ENCODE results near the gene CD200R1. TPM values are rescaled to one million over a fixed set of nuclear protein-coding genes. Genes with fewer than 3 reads are reported as not detected.

Gene CD200R1
- total and polyA plus RNA-seq, 2 of the 4 experiments (the other 2 are of a cell fraction), result under 0.01 to 0.05 TPM

- intact Hi-C loops (cut with micrococcal nuclease), result no loop called here
- CTCF ChIA-PET, result no interaction called here
- in situ Hi-C loops (cut with MboI; ENCODE audit: low sequenced_read_pairs), result no loop called here
Observed at GRCh38 chr3:112931736-112932521, 43.0 kb downstream of the CD200R1 start.

More at GRCh38 chr3:112931736-112932521, 43.0 kb downstream of the CD200R1 start:
- BruUV-seq (replicated peaks), result no TSS peak
- H2AFZ ChIP-seq (replicated peaks; ENCODE audit: low read length, poor library complexity), result no peak overlapping the region
- H2BK120ac ChIP-seq (ENCODE audit: low read depth, low read length), result no peak overlapping the region
- TF ChIP-seq ELK1 (IDR thresholded peaks at IDR 0.05; ENCODE audit: borderline replicate concordance, low read depth, low read length) (no peak), POLR2A (IDR thresholded peaks at IDR 0.05; ENCODE audit: low read depth, low read length) (no peak), FOS (IDR thresholded peaks at IDR 0.05; ENCODE audit: low read depth, low read length) (no peak), CEBPB (IDR thresholded peaks at IDR 0.05; ENCODE audit: low read depth, low read length) (no peak), MXI1 (IDR thresholded peaks at IDR 0.05; ENCODE audit: borderline replicate concordance, low read depth, low read length) (no peak), SMC3 (IDR thresholded peaks at IDR 0.05; ENCODE audit: low read depth, low read length) (no peak), MAFK (IDR thresholded peaks at IDR 0.05; ENCODE audit: low read depth, low read length) (no peak), MAZ (IDR thresholded peaks at IDR 0.05; ENCODE audit: borderline replicate concordance, low read depth, low read length) (no peak), NFE2L2 (IDR thresholded peaks at IDR 0.05; ENCODE audit: low read depth, low read length) (no peak), CHD1 (IDR thresholded peaks at IDR 0.05; ENCODE audit: low read depth, low read length) (no peak), RFX5 (IDR thresholded peaks at IDR 0.05; ENCODE audit: low read depth, low read length) (no peak), BHLHE40 (IDR thresholded peaks at IDR 0.05; ENCODE audit: low read depth, low read length) (no peak), RCOR1 (IDR thresholded peaks at IDR 0.05; ENCODE audit: insufficient replicate concordance, low read length) (no peak), RAD21 (IDR thresholded peaks at IDR 0.05; ENCODE audit: low read length) (no peak)
- TF ChIP-seq, protein P1, sequence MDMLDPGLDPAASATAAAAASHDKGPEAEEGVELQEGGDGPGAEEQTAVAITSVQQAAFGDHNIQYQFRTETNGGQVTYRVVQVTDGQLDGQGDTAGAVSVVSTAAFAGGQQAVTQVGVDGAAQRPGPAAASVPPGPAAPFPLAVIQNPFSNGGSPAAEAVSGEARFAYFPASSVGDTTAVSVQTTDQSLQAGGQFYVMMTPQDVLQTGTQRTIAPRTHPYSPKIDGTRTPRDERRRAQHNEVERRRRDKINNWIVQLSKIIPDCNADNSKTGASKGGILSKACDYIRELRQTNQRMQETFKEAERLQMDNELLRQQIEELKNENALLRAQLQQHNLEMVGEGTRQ (IDR thresholded peaks at IDR 0.05; ENCODE audit: low read depth, low read length), result no peak
- TF ChIP-seq, protein P2, sequence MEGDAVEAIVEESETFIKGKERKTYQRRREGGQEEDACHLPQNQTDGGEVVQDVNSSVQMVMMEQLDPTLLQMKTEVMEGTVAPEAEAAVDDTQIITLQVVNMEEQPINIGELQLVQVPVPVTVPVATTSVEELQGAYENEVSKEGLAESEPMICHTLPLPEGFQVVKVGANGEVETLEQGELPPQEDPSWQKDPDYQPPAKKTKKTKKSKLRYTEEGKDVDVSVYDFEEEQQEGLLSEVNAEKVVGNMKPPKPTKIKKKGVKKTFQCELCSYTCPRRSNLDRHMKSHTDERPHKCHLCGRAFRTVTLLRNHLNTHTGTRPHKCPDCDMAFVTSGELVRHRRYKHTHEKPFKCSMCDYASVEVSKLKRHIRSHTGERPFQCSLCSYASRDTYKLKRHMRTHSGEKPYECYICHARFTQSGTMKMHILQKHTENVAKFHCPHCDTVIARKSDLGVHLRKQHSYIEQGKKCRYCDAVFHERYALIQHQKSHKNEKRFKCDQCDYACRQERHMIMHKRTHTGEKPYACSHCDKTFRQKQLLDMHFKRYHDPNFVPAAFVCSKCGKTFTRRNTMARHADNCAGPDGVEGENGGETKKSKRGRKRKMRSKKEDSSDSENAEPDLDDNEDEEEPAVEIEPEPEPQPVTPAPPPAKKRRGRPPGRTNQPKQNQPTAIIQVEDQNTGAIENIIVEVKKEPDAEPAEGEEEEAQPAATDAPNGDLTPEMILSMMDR (conservative IDR thresholded peaks at IDR 0.05; ENCODE audit: low read depth, low read length), result no peak
- no peak overlapping the region for H2AK9ac ChIP-seq (replicated peaks; ENCODE audit: low read depth, low read length, poor library complexity)
- H4K5ac ChIP-seq (ENCODE audit: low read depth, low read length), result no peak overlapping the region
- no peak overlapping the region for H2BK20ac ChIP-seq (ENCODE audit: low read depth, low read length)
- dilution Hi-C loops (cut with HindIII; ENCODE audit: low sequenced_read_pairs, unreplicated experiment), result no loop called here
- H3K23ac ChIP-seq (ENCODE audit: low read depth, low read length), result no peak overlapping the region
- no peaks in the 10 kb centered on the region for H3K4me1 ChIP-seq (ENCODE audit: control insufficient read depth, insufficient read depth, low read length)
- 57% methylated on average over 1 of the region's 3 CpGs; no CpG with 5 or more reads in 1 of the 2 experiments for WGBS, 2 experiments (ENCODE audit: extremely low coverage in 2 of 2, insufficient read length in 1 of 2)
- no peak overlapping the region for H3K14ac ChIP-seq (replicated peaks; ENCODE audit: low read depth, low read length)
- ATAC-seq (ENCODE audit: low read depth), result no peak
- POLR2A ChIA-PET (ENCODE audit: unreplicated experiment), result no interaction called here
- H2BK5ac ChIP-seq (ENCODE audit: low read depth, low read length, poor library complexity, severe bottlenecking), result no peak overlapping the region
- no peak overlapping the region for H3K56ac ChIP-seq (ENCODE audit: extremely low read depth, insufficient read depth, low read length)
- no peaks in the 10 kb centered on the region for H4K20me1 ChIP-seq (ENCODE audit: insufficient read depth, low read length)
- no peak overlapping the region for H4K91ac ChIP-seq (ENCODE audit: insufficient read depth, low read depth, low read length)
- no peak for DNase-seq
- H2AK5ac ChIP-seq (ENCODE audit: low read depth, low read length), result no peak overlapping the region
- no peak overlapping the region for H3K27ac ChIP-seq (ENCODE audit: insufficient read depth, low read length)
- no peak overlapping the region for H3K4ac ChIP-seq (ENCODE audit: low read depth, low read length)
- no peaks in the 10 kb centered on the region for H3K36me3 ChIP-seq (ENCODE audit: control insufficient read depth, insufficient read depth, low read length)
- no peak overlapping the region for H3K4me3 ChIP-seq (ENCODE audit: insufficient read depth, low read depth, low read length)
- no peak overlapping the region for H3K18ac ChIP-seq (ENCODE audit: low read depth, low read length)
- H2BK15ac ChIP-seq (ENCODE audit: low read depth, low read length), result no peak overlapping the region
- no peaks in the 10 kb centered on the region for H3K79me1 ChIP-seq (ENCODE audit: low read depth in 1 of 2, low read length in 2 of 2)
- no peak overlapping the region for H3K9ac ChIP-seq (ENCODE audit: low read depth, low read length)
- peaks cover 2% of the 10 kb centered on the region; the same call in 1 of the 2 replicates for H3K27me3 ChIP-seq (ENCODE audit: control insufficient read depth, insufficient read depth, low read length)
- no peak overlapping the region for H4K8ac ChIP-seq (ENCODE audit: low read depth in 2 of 2, low read length in 2 of 2)
- H3K9me1 ChIP-seq (ENCODE audit: insufficient read depth, low read length), result no peaks in the 10 kb centered on the region
- peaks cover 2% of the 10 kb centered on the region for H3K9me3 ChIP-seq (ENCODE audit: control insufficient read depth, insufficient read depth, low read length)
- H3K4me2 ChIP-seq (ENCODE audit: low read depth, low read length), result no peak overlapping the region
